Activated naive CD8-positive, alpha-beta T cell (primary cell): ENCODE measurements around the gene LRRC4B.
"Not testable (repeated sequence)": the region's sequence is repeated elsewhere in the genome, so short reads cannot be mapped to it uniquely, and the experiment has no call there.

ENCODE experiments used
- H3K27ac Mint-ChIP-seq: one replicate; pipeline ENCODE4 v1.8.0; 2021; ENCODE audit warnings: mixed read lengths
- H3K27me3 Mint-ChIP-seq: one replicate; pipeline ENCODE4 v1.8.0; 2021; ENCODE audit warnings: mixed read lengths
- H3K36me3 Mint-ChIP-seq: one replicate; pipeline ENCODE4 v1.8.0; 2021; ENCODE audit warnings: mixed read lengths
- H3K4me1 Mint-ChIP-seq: one replicate; pipeline ENCODE4 v1.8.0; 2021; ENCODE audit warnings: low read depth, mixed read lengths
- H3K4me3 Mint-ChIP-seq: one replicate; pipeline ENCODE4 v1.8.0; 2021; ENCODE audit warnings: mild to moderate bottlenecking, mixed read lengths
- H3K9me3 Mint-ChIP-seq: one replicate; pipeline ENCODE4 v1.8.0; 2021; ENCODE audit warnings: low read depth, mixed read lengths

LRRC4B gene, protein sequence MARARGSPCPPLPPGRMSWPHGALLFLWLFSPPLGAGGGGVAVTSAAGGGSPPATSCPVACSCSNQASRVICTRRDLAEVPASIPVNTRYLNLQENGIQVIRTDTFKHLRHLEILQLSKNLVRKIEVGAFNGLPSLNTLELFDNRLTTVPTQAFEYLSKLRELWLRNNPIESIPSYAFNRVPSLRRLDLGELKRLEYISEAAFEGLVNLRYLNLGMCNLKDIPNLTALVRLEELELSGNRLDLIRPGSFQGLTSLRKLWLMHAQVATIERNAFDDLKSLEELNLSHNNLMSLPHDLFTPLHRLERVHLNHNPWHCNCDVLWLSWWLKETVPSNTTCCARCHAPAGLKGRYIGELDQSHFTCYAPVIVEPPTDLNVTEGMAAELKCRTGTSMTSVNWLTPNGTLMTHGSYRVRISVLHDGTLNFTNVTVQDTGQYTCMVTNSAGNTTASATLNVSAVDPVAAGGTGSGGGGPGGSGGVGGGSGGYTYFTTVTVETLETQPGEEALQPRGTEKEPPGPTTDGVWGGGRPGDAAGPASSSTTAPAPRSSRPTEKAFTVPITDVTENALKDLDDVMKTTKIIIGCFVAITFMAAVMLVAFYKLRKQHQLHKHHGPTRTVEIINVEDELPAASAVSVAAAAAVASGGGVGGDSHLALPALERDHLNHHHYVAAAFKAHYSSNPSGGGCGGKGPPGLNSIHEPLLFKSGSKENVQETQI

DNA sequence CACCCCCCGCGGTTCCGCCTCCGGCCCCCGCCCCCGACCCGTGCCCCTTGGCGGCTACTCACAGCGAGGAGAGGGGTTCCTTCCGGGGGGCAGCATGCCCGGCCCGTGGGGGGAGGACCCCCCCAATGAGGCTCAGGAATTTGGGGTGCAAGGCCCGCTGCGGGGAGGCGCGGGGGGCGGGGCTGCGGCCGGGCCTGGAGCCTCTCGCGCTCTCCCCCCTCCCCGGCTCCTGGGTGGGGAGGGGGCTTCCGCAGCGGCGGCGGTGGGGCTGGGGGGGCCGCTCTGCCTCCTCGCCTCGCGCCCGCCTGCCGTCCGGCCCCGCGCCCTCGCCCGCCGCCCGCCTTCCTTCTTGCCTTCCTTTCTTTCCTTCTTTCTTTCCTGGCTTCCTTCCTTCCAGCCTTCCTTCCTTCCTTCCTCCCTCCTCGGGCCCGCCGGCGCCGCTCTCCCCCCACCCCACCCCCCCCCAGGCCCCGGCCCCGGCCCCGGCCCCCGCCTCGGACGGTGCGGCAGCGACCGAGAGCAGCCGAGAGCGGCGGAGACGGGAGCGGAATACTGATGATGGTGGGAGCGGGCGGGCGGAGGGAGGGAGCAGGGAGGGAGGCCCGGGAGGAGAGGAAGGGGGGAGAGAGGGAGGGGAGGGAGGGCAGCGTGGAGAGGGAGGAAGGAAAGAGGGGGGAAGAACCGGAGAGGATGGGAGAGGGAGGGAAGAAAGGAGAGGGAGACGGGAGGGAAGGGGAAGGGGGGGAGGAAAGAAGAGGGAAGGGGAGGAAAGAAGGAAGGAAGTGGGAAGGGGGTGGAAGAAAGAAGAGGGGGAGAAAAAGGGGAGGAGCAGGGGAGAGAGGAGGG is at the start of gene LRRC4B:
TSS of gene LRRC4B (minus strand) at position 554 of the 846 bp plus-strand sequence. CDS start 19,597 bp downstream, outside the sequence.
- H3K4me3 Mint-ChIP-seq, result no peak within 1 kb of the TSS
- H3K27ac Mint-ChIP-seq, result no peak within 1 kb of the TSS
- peaks cover 10% of the 10 kb centered on the region for H3K4me1 Mint-ChIP-seq
- peaks cover 21% of the 10 kb centered on the region for H3K27me3 Mint-ChIP-seq
- no peaks in the 10 kb centered on the region for H3K36me3 Mint-ChIP-seq
- no peaks in the 10 kb centered on the region for H3K9me3 Mint-ChIP-seq

DNA sequence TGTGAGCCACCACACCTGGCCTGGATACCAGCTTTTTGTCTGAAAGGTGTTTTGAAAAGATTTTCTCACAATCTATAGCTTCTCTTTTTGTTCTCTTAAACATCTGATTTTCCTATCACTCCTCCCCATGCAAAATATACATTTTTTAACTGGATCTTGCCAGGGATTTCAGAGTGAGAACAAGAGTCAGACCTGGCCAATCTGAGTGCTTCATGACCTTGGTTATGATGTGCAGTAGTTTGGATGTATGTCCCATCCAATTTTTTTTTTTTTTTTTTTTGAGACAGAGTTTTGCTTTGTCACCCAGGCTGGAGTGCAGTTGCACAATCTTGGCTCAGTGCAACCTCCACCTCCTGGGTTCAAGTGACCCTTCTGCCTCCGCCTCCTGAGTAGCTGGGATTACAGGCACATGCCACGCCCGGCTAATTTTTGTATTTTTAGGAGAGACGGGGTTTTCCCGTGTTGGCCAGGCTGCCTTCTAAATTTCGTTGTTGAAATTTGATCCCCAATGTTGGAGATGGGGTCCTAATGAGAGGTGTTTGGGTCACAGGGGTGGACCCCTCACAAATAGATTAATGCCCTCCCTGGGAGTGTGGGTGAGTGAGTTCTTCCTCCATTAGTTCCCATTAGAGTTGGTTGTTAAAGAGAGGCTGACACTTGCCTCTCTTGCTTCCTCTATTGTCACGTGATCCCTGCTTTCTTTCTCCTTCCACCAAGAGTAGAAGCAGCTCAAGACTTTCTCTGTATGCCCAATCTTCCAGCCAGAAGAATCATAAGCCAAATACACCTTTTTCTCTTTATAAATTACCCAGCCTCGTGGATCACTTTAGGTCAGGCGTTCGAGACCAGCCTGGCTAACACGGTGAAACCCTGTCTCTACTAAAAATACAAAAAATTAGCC is 44.5 kb upstream of the LRRC4B start:
- H3K9me3 Mint-ChIP-seq, H3K4me1 Mint-ChIP-seq: not testable (repeated sequence)

DNA sequence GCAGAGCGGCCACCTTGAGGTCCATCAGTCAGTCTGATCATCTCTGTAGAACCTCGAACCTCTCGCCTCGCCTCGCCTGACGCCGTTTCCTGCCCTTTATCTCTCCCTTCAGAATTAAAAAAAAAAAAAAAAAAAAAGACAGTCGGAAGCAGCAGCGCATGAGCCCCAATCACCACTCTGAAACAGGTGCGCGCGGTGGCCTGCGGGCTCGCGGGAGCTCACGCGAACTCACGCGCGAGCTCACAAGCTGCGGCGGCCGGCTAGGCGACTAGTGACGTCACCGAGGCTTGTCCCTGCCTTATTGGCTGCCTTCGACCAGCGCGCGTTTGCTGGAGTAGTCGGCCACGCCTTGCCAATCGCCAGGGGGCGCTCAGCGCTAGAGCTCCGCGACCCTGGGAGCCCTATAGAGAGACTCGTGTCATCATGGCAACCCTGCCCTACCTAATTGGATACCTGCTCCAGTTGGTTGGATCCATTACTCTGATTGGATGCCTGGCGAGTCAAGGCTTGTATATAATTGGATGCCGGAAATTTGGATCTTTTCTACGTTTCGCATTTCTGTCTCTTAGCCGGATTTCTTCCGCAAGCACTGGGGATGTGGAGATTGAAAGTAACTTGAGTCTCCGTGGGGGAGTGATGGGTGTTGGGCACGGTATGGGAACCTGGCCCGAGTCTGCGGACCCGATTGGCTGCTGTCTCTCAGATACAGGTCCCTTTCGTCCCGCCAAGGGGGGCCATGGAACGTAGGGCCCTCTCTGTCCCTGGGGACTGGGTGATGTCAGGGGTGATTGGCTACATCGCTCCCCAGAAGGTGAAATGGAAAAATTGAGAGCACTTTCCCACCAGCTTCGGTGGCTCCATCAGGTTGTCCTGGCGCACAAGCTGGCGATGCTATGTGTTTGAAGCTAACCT is 39.9 kb upstream of the LRRC4B start:
- Mint-ChIP-seq H3K4me3 (peak overlapping the region; percentile 79), H3K36me3 (no peaks in the 10 kb centered on the region), H3K9me3 (peaks cover 6% of the 10 kb centered on the region), H3K27ac (no peak overlapping the region), H3K27me3 (peaks cover 26% of the 10 kb centered on the region), H3K4me1 (peaks cover 13% of the 10 kb centered on the region)

More for the DNA sequence above, 44.5 kb upstream of the LRRC4B start:
- not testable (repeated sequence) for H3K4me3 Mint-ChIP-seq, H3K27ac Mint-ChIP-seq, H3K36me3 Mint-ChIP-seq
- peaks cover 18% of the 10 kb centered on the region for H3K27me3 Mint-ChIP-seq

DNA sequence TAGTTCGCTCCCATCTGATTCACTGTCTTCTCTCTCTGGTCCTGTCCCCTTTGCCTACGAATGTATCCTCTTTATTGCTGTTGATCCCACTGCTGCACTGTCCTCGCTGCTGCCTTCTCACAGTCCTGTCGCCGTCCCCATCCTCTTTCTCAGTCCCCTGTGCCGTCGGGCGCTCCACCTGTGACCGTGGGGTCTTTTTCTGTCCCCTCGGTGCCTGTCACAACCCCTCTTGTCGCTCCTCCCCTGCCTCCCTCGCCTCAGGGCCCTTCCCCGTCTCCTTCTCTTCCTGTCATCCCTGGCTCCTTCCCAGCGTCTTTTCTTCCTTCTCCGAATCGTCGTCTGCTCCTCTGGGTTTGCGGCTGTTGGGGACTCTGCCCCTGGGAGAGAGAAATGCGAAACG is 39.2 kb upstream of the LRRC4B start:
- peaks cover 13% of the 10 kb centered on the region for H3K4me1 Mint-ChIP-seq
- peak overlapping the region; percentile 79 for H3K4me3 Mint-ChIP-seq
- peaks cover 32% of the 10 kb centered on the region for H3K27me3 Mint-ChIP-seq
- H3K27ac Mint-ChIP-seq, result no peak overlapping the region
- H3K9me3 Mint-ChIP-seq, result peaks cover 6% of the 10 kb centered on the region
- no peaks in the 10 kb centered on the region for H3K36me3 Mint-ChIP-seq

DNA sequence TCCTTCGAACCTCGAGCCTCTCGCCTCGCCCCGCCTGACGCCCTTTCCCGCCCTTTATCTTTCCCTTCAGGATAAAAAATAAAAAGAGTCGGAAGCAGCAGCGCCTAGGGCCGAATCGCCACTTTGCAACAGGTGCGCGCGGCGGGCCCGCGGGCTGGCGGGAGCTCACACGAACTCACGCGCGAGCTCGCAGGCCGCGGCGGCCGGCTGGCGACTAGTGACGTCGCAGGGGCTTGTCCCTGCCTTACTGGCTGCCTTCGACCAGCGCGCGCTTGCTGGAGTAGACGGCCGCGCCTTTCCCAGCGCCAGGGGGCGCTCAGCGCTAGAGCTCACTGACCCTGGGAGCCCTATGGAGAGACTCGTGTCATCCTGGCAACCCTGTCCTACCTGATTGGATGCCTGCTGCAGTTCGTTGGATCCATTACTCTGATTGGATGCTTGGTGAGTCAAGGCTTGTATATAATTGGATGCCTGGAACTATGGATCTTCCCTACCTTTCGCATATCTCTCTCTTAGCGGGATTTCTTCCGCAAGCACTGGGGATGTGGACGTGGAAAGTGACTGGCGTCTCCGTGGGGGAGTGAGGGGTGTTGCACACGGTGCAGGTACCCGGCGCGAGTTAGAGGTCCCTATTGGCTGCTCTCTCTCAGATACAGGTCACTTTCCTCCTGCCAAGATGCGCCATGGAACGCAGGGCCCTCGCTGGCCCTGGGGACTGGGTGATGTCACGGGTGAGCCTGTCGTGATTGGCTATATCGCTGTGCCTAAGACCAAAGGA is 38.0 kb upstream of the LRRC4B start:
- not testable (repeated sequence) for H3K27ac Mint-ChIP-seq, H3K9me3 Mint-ChIP-seq, H3K36me3 Mint-ChIP-seq, H3K4me3 Mint-ChIP-seq
- Mint-ChIP-seq H3K4me1 (peaks cover 13% of the 10 kb centered on the region), H3K27me3 (peaks cover 41% of the 10 kb centered on the region)

DNA sequence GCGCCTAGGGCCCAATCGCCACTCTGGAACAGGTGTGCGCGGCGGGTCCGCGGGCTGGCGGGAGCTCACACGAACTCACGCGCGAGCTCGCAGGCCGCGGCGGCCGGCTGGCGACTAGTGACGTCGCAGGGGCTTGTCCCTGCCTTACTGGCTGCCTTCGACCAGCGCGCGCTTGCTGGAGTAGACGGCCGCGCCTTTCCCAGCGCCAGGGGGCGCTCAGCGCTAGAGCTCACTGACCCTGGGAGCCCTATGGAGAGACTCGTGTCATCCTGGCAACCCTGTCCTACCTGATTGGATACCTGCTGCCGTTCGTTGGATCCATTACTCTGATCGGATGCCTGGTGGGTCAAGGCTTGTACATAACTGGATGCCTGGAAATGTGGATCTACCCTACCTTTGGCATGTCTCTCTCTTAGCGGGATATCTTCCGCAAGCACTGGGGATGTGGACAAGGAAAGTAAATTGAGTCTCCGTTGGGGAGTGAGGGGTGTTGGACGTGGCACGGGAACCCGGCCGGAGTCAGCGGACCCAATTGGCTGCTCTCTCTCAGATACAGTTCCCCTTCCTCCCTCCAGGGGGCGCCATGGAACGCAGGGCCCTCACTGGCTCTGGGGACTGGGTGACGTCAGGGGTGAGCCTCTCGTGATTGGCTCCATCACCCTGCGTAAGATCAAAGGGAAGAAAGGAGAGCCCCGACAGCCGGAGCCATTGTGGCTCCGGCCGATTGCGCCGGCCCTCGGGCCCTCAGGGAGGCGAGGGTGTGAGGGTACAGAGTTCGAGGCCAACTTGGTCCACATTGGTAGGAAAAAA is 36.2 kb upstream of the LRRC4B start:
- peaks cover 40% of the 10 kb centered on the region for H3K27me3 Mint-ChIP-seq
- H3K27ac Mint-ChIP-seq, H3K9me3 Mint-ChIP-seq, H3K4me3 Mint-ChIP-seq, H3K36me3 Mint-ChIP-seq: not testable (repeated sequence)
- peaks cover 13% of the 10 kb centered on the region for H3K4me1 Mint-ChIP-seq

DNA sequence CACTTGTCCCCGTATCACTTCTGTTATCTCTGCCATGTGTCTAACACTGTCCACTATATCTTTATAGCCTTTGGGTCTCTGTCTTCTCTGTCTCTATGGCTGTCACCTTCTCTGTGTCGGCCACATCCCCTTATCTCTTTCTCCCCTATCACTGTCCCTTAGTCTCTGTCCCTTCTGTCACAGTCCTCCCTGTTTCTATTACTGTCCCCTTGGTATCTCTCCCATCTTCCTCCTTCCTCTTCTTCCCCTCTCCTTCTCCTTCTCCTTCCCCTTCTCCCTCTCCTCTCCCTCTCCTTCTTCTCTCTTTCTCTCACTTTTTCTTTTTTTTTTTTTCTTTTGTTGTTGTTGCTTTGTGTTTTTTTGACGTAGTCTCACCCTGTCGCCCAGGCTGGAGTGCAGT is 34.7 kb upstream of the LRRC4B start:
- H3K4me1 Mint-ChIP-seq, result peaks cover 8% of the 10 kb centered on the region
- no peaks in the 10 kb centered on the region for H3K9me3 Mint-ChIP-seq
- H3K4me3 Mint-ChIP-seq, result no peak overlapping the region
- peaks cover 38% of the 10 kb centered on the region for H3K27me3 Mint-ChIP-seq
- no peaks in the 10 kb centered on the region for H3K36me3 Mint-ChIP-seq
- H3K27ac Mint-ChIP-seq, result no peak overlapping the region

DNA sequence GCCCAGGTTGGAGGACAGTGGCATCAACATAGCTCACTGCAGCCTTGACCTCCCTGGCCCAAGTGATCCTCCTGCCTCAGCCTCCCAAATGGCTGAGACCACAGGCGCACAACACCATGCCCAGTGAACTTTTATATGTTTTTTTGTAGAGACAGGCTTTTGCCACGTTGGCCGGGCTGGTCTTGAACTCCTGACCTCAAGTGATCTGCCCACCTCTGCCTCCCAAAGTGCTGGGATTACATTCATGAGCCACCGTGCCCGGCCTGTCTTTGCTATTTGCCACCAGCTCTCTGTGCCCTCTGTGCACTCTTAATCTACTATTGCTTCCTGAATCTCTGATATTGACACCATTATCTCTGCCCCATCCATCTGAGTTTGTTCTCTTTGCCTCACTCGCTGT is 34.3 kb upstream of the LRRC4B start:
- H3K27ac Mint-ChIP-seq, result no peak overlapping the region
- H3K9me3 Mint-ChIP-seq, result no peaks in the 10 kb centered on the region
- H3K4me3 Mint-ChIP-seq, result no peak overlapping the region
- no peaks in the 10 kb centered on the region for H3K36me3 Mint-ChIP-seq
- H3K4me1 Mint-ChIP-seq, result peaks cover 4% of the 10 kb centered on the region
- H3K27me3 Mint-ChIP-seq, result peaks cover 38% of the 10 kb centered on the region

DNA sequence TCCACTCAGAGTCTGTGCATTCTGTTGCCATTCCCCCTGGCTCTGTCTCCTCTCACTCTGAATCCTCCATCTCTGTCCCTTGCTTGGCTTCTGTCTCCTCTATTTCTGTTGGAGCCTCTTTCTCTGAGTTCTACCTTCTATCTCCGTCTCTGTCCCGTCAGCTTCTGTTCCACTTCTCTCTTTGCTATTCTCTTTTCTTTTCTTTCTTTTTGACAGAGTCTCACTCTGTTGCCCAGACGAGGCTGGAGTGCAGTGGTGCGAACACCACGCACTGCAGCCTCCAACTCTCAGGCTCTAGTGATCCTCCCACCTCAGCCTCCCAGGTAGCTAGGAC is 33.8 kb upstream of the LRRC4B start:
- H3K27me3 Mint-ChIP-seq, result peaks cover 38% of the 10 kb centered on the region
- no peak overlapping the region for H3K27ac Mint-ChIP-seq

DNA sequence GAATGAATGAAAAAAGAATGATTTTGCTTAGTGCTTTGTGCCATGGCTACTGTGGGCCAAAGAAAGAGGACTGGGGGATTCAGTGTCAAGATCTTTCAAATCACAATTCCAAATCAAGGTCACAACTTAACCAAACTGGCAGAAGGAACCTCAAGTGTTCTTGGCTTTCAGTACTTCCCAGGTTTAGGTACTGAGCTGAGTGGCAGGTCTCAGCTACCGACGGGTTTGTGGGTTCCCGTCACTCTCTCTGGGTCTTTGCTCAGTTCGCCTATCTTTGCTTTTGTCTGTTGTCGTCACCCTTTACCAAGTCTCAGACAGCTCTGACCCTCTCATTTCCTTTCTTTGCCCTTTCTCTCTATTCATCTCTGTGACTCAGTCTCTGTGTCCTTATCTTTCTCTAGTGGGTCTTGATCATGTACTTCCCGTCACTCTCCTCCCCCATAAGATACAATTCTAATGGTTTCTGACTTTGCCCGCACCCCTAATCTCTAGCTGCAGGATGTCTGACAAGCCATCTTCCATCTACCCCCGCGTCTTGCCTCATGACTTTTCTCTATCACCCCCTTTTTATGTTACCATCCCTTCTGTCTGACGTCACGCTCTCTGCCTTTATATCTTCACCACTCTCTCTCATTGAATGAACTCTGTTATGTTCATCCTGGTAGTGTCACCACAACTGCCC is 33.3 kb upstream of the LRRC4B start:
- Mint-ChIP-seq H3K27me3 (peaks cover 37% of the 10 kb centered on the region), H3K27ac (no peak overlapping the region), H3K9me3 (no peaks in the 10 kb centered on the region), H3K36me3 (no peaks in the 10 kb centered on the region), H3K4me1 (no peaks in the 10 kb centered on the region), H3K4me3 (no peak overlapping the region)

More for the DNA sequence above, 33.8 kb upstream of the LRRC4B start:
- Mint-ChIP-seq H3K4me3 (no peak overlapping the region), H3K36me3 (no peaks in the 10 kb centered on the region), H3K9me3 (no peaks in the 10 kb centered on the region), H3K4me1 (no peaks in the 10 kb centered on the region)

DNA sequence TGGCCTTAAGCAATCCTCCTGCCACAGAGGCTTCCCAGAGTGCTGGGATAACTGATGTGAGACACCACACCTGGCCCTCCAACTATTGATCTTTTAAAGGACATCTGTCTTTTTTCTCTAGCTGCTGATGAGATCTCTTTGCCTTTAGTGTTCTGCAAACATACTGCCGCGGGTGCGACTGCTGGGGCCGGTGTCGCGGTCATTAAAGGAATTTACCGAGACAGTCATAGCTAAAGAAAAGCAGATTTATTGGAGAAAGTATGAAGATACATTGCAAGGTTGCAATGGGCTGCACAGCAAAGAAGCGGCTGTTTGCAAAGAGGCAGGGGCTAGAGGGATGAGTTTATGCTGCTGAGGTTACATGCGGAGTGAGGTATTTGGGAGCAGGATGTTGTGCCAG is 31.2 kb upstream of the LRRC4B start:
- no peaks in the 10 kb centered on the region for H3K4me1 Mint-ChIP-seq
- H3K36me3 Mint-ChIP-seq, result no peaks in the 10 kb centered on the region
- no peaks in the 10 kb centered on the region for H3K9me3 Mint-ChIP-seq
- no peak overlapping the region for H3K27ac Mint-ChIP-seq
- H3K4me3 Mint-ChIP-seq, result no peak overlapping the region
- H3K27me3 Mint-ChIP-seq, result peaks cover 32% of the 10 kb centered on the region

DNA sequence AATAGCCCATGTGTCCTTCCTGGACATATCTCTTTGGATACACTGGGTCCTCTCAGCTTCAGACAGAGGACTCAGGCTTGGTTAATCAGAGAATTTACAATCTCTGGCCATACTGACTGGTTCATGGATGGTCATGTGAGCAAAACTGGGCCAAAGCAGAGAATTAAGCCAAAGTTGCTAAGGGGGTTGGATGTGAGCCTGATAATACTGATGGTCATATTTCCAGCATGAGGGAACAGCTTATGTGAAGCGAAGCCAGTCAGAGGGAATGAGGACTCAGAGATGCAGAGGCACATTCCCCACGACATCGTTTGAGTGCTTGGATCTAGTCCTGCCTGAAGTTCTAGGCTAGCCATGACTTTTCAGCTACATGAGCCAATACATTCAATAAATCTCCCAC is 22.0 kb upstream of the LRRC4B start:
- H3K36me3 Mint-ChIP-seq, result no peaks in the 10 kb centered on the region
- no peak overlapping the region for H3K27ac Mint-ChIP-seq
- no peak overlapping the region for H3K4me3 Mint-ChIP-seq
- peaks cover 6% of the 10 kb centered on the region for H3K27me3 Mint-ChIP-seq
- no peaks in the 10 kb centered on the region for H3K9me3 Mint-ChIP-seq
- H3K4me1 Mint-ChIP-seq, result no peaks in the 10 kb centered on the region
